Measurements from ENCODE around the gene EDAR.

The EDAR gene

DNA sequence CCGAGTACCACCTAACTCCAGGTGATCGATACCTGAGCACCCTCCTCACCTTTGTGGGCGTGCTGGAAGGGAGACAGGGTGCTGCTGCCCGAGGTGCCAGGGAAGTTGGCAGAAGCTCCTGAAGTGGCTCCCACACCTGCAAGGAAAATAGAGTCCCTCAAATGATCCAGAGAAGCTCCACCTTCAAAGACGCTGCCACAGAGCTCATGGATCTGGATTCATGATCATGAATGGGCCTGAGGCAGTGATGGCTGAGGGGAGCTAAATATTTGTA, 76.5 kb downstream of the EDAR start:
- no peak for DNase-seq (ENCODE audit: low read depth, low spot score)
- H3K27ac ChIP-seq, result no peak overlapping the region

DNA sequence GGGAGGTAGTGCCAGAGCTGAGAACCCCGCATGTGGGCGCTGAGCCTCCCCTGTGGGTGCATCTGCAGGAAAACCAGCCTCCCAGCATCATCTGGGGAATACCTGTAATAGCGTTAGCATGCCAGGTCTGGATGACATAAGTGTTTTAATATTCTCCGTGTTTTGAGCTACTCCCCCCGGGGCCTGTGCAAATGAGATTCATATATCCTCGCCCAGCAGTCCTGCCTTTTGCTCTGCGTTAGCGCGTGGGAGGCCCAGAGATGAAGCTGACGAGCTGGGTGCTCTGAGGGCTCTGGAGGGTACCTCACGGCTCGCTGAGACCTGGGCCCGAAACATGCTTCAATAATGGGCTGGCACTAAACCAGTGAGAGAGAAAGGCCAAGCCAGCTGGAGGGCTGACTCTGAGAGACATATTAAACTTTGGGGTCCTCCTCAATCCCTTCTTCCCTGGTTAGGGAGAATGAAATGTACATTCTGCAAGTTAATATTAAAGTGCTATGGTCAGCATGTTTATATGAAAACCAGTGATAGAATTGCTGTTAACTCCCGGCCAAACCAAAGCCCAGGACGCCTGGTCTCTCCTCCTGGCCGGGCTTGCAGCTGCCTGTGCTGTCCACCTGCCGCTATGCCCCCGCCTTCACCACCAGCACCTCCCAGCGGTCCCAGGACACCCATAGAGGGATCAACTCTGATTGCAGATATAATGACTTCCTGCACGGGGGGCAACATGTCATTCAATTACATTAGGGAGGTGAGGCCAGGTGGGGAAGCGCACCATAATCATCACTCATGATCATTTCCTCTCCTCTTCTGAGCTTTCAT, 77.0 kb downstream of the EDAR start:
- no peak overlapping the region for H3K27ac ChIP-seq
- no peak for DNase-seq (ENCODE audit: low read depth, low spot score)

DNA sequence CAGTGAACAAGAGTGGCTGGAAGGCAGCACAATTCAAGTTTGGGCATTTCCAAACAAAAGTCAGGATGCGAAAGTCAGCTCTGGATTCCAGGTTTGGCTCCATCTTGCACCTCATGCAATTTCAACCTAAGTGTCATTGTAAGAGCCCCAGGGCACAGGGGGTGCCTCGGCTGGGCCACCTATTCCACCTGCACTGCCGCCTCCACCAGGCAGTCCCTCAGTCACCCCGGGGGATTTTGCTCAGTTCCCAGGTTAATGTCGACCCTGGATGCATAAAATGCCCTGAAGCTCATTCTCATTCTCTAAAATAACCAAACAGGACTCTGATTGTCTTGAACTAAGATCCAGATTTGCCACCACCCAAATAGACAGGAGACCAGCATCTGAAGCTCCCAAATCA, 77.6 kb downstream of the EDAR start:
- H3K27ac ChIP-seq, result no peak overlapping the region
- no peak for DNase-seq (ENCODE audit: low read depth, low spot score)

DNA sequence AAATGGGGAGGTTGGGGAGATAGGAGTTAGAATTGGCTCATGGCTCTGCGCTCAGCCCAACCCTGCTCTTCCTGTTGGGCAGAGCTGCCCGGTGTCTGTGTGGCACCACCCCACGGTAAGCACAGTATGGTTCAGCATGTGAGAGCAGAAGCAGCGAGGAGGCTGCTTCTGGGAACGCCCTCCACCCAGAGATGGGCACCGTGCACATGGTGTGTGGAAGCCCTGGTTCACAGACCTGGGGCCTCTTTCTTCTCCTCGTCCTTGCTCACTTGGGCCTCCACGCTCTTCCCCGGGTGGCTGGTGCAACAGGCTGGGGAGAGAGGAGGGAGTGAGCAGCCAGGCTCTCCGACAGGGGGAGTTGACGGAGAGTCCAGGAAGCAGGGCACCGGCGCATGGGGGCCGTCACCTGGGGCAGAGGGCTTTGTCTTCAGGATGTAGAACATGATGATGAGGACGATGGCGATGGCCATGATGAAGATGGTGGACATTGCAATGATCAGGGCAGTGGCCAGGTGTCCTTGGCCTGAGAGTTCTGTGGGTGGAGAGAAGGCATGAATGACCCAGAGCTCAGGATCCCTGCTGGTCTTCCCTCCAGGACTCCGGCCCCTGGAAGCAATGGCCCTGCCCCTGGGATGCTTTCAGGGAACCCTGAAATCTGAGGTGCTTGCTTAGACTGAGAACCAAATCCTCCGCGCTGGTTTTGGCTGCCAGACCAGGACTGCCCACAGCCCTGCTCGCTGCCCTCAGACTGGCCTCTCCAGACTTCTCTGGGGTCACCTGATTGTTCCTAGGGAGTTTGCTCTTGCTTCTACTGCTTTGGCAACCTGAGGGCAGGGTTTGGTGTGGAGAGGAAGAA, 78.3 kb downstream of the EDAR start:
- DNase-seq (ENCODE audit: low read depth, low spot score), result no peak
- H3K27ac ChIP-seq, result no peak overlapping the region

DNA sequence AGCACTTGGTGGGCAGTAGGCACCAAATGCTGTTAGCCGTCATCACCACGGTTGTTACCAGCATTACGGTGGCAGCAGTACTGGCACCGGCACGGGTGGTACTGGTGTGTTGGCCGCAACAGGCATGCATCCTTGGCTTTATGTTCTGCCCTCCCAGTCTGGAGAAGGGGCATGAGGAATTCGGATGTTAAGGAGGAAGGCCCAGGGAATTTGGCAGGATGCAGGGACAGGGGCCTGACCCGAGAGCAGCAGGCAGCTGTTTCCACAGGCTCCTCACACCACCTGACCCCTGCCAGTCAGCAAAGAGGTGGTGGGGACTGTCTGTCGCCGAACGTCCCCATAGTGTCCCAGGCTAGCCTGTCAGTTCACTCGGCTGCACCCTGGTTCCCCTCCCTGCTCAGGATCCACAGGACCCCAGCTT, 79.0 kb downstream of the EDAR start:
- H3K27ac ChIP-seq, result no peak overlapping the region
- DNase-seq (ENCODE audit: low read depth, low spot score), result no peak

DNA sequence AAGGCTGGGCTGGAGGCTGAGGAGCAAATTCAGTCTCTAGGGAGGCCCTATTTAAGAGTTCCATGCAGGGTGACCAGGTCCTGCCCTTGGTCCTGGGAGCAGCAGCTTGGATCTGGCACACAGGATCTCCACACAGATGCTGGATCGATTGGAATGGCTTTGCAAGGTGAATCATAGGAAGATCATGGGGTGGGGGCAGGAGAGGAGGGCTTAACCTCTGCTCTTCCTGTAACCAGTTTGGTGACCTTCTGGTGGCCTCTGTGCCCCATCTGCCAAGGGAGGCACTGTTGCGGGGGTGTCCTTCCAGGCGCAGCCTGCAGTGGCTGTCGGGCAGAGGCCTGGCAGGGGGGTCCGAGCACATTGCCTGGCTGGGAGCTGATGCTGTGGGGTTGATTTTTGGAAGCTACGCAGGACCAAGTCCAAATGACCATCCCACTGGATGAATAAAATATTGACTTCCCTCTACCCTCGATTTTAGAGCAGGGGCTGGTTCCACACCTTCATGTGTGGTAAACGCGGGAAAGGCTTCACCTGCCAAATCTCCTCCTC, 79.7 kb downstream of the EDAR start:
- H3K27ac ChIP-seq, result no peak overlapping the region
- DNase-seq (ENCODE audit: low read depth, low spot score), result no peak

DNA sequence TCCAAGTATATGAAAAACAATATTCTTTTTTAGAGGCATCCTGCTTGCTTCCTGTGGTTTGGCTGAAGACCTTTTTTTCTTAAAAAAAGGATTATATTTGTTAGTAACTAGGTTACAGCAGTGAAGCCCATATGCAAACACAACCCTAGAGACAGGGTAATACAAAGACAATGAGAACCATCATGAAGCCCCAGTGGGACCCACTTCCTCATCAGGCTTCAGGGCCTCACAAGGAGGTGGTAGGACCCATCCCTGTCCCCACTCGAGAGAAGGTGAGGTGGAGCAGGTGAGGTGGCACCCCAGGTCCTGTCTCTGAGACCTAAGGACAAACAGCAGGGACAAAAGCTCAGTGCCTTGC, 80.3 kb downstream of the EDAR start:
- H3K27ac ChIP-seq, result no peak overlapping the region
- DNase-seq (ENCODE audit: low read depth, low spot score), result no peak

DNA sequence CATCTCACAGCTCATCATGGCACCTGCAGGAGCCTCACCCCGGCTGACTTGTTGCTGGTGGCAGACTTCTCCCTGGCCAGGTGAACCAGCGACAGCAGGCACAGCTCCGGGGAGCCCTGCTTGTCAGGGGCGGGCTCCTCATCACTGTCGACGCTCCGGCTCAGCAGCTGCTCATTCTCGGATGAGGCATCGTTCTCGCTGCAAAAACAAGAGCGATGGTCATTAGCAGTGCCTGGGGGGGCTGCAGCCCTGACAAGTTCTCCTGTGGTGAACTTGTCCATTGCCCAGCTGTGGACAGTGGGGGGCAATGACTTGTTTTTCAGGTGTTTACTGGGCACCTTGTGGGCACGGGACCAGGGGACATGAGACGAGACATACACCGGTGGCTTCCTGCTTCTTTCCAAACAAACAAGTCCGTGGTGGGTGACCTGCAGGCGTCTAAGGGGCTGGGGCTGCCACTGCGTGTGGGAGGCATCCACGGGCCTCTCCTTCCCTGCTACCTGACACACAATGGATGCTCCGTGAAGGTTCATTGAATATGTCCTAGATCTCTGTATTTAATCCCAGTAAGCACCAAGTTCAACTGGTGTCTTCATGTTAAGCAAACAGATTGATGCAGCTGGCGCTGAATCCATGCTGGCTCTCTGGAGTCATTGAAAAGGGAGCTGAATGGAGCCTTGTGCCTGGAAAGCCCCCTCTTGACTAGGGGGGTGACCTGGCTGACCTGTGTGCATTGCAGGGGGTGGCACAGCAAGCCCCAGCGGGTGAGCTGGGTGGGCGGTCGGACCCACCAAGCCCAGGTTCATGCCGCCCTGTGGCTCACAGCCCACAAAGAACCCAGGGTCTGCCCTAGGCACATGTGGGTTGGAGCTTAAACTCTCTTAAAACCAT, 81.0 kb downstream of the EDAR start:
- no peak for DNase-seq (ENCODE audit: low read depth, low spot score)
- no peak overlapping the region for H3K27ac ChIP-seq

DNA sequence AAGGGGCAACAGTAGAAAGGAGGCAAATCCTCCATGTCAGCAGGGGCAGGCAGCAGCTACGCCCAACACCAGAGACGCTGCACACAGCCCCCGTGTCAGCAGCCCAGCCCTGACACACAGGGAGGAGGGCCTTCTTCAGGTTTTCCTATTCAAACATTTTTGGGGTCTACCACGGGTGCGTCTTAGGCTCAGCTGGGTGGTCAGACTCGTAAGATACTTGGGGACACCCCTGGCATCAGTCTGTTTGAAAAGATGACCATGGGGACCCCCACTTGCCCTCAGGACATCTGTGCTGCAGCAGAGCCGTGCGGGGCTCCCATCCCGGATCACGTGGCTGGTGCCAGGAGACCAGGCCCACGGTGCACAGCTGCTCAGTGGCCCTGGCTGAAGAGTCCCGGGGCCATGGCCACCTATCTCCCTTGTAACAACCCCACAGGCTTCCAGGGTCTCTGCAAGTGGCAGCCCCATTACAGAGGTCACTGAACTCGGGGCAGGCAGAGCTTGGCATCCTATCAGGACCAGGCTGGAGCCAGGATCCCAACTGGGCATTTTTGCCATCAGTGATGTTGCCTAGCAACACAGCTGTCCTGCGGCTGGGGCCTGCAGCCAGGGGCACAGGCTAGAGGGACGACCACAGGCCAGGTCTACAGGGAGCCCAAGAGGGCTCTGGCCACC, 82.5 kb downstream of the EDAR start:
- H3K27ac ChIP-seq, result no peak overlapping the region
- DNase-seq (ENCODE audit: low read depth, low spot score), result no peak

DNA sequence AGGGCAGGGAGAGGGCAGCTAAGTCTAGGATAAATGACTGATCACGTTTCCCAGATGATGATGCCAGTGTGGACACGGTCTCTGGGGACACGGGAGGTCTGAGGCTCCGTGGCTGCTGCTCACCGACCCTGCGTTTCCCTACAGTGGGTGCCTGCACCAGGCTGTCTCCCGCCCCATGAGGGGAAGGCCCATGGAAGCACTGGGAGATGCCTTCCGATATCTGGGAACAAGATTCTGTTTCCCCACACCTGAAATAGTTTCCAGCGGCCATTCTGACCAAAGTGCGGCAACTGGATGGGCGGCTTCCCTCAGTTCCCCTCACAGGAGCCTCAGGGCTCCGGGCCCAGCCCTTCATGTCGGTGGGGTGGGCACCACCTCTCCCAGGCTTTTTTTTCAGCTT, 83.1 kb downstream of the EDAR start:
- DNase-seq (ENCODE audit: low read depth, low spot score), result no peak

DNA sequence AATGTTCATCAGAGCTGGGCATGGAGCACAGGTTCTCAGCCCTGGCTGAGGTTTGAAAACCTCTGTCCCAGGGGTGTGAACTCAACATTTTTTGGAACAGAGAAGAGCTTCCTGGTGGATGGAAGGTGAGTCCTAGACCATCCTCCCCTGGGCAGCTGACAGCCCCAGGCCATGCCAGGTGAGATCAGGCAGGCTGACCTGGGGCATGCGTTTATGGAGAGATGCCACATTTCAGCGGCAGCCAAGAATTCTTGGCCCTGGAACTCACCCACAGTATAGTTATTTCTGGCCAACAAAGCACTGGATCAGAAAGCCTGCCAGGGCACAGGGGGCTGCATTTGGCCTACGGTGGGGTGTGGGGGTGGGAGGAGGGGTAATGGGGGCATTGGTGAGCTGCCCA, 83.8 kb downstream of the EDAR start:
- DNase-seq (ENCODE audit: low read depth, low spot score), result no peak
- no peak overlapping the region for H3K27ac ChIP-seq

More for the DNA sequence above, 83.1 kb downstream of the EDAR start:
- H3K27ac ChIP-seq, result no peak overlapping the region

DNA sequence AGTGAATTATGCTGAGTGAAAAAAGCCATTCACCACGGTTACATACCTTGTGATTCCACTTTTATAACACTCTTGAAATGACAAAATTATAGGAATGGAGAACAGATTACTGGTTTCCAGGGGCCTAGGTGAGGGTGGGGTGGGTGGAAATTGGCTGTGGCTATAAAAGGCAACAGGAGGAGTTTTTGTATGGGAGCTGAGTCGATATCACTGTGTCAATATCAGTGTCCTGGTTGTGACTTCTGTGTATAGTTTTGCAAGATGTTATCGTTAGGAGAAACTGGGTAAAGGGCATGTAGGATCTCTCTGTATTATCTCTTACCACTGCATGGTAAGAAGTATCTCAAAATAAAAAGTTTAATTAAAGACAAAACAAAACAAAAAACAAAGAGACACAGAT, 84.3 kb downstream of the EDAR start:
- H3K27ac ChIP-seq, result no peak overlapping the region

DNA sequence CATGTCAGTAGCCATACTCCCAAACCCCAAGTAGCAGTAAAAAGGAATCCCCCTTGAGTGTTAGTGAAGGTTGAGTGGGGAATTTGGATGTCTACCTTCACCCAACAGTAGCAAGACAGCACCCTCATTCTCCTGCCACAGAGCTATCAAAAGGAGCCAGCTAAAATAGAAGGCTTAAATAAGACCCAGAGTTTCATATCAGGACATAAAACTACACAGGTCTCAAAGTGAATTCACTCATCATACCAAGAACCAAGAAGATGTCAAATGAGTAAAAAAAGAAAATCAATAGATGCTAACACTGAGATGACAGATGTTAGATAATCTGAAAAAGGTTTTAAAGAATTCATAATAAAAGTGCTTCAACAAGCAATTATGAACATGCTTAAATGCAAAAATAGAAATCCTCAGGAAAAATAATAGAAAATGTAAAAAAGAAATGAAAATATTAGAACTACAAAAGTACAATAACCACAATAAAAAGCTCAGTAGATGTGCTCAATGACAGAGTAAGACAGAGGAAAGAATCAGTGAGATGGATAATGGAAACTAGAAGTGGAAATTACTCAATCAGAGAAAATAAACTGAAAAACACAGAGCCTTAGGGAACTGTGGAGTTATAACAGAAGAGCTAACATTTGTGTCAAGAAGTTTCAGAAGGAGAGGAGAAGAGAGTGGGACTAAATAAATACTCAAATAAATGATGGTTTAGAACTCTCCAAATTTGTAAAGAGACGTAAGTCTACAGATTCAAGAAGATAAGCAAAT, 90.5 kb downstream of the EDAR start:
- DNase-seq (ENCODE audit: low read depth, low spot score), result no peak
- H3K27ac ChIP-seq, result no peak overlapping the region

More for the DNA sequence above, 84.3 kb downstream of the EDAR start:
- DNase-seq (ENCODE audit: low read depth, low spot score), result no peak

DNA sequence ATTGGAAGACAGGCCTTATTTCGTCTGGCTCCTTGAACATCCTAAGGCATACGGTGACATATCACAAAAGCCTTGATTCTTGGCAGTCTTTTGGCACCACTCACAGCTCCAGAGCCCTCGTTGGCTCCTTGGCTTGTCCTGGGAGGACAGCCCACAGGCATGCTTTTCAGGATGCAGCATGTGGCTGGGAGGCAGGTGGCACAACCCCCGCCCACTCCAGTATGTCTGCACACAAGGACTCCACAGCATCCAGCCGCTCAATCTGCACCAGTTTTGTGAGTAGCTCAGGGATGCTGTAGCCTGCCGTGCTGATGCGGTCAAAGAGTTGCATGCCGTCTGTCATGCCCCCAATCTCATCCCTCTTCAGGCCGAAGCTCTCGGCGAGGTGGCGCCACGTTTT, 92.3 kb downstream of the EDAR start:
- H3K27ac ChIP-seq, result no peak overlapping the region

DNA sequence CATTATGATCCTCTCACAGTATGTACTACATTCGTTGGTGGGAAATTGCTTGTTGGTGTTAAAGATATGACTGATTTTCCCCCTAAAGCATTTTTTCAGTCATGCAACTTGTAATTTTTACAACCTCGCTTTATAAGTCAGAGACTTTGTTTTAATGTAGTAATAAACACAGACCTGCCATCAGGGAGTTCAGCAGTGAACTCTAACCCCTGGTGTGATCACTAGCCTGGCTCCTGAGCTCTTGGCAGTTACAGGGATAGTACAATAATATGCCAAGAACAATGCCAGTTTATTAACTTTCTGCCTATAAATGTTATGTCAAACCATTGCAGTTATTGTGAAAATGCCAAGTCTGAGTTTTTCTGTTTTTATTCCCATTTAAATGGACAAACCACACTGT, 93.8 kb downstream of the EDAR start:
- no peak overlapping the region for H3K27ac ChIP-seq
- DNase-seq (ENCODE audit: low read depth, low spot score), result no peak

More for the DNA sequence above, 92.3 kb downstream of the EDAR start:
- no peak for DNase-seq (ENCODE audit: low read depth, low spot score)

DNA sequence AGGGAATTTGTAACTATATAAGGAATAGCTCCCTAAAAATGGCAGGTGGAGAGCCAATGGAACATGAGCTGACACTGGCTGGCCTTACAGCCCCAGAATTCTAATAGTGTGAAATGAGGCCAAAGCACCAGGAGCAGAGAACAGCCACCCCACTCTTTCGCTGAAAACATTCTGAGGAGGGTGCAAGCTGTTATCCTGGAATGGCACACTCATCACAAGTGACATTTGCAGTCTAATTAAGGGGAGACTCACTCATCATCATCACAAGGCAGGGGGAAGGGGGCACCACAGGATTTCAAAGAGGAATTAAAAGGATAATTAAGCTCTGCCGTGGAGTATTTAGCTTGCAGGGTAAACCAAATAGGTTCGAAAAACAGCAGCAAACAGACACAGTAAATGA, 94.3 kb downstream of the EDAR start:
- H3K27ac ChIP-seq, result no peak overlapping the region
- DNase-seq (ENCODE audit: low read depth, low spot score), result no peak

DNA sequence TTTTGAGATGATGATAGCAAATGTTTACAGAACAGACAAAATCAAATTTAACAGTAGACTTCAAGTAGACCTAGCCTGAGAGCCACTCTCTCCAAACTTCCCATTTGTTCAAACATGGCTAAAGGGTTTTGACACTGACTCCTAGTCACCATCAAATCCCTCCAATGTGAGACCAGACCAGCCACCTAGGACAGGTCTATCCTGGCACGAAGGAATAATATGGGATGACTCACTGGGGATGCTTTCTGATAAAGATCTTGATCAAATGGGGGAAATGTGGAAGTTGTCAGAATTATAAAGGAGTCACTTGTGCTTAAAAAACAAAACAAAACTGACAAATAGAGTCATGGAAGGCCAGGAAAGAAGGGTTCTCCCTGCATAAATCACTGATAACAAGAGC, 95.7 kb downstream of the EDAR start:
- no peak overlapping the region for H3K27ac ChIP-seq
- DNase-seq (ENCODE audit: low read depth, low spot score), result no peak

DNA sequence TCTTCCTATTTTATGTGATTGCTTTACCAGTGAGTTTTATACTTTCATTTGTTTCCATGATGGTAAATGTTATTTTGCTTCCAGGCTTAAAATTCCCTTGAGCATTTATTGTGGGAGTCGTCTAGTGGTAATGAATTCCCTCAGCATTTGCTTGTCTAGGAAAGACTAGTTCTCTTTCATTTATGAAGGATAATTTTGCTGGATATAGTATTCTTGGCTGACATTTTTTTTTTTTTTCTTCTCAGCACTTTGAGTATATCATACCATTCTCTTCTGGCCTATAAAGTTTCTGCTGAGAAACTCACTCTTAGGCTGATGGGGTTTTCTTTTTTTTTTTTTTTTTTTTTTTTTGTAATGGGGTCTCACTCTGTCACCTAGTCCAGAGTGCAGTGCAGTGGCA, 99.1 kb downstream of the EDAR start:
- H3K27ac ChIP-seq, result no peak overlapping the region

DNA sequence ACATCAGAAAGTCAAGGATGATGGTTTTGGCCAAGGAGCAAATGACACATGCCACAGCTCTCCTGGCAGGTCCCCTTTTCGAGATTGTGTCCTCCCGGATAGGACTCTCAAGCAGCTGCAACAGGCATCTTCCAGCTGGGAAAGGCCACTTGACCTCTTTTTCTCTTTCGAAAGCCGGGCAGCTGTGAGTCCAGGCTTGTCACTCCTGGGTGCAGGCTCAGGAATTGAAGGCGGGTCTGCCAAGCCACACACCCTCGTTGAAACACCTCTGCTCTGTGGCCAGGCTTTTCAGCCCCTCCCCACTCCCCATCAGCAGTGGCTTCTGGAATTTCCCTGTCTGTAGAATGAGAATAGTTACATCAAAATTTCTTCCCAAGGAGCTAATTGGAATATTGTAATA, 104.4 kb downstream of the EDAR start:
- no peak overlapping the region for H3K27ac ChIP-seq
- no peak for DNase-seq (ENCODE audit: low read depth, low spot score)

More for the DNA sequence above, 99.1 kb downstream of the EDAR start:
- DNase-seq (ENCODE audit: low read depth, low spot score), result no peak
